Measurements from ENCODE around the gene HDAC4. TPM values are rescaled to one million over a fixed set of nuclear protein-coding genes. Genes with fewer than 3 reads are reported as not detected.

Gene HDAC4
- total RNA-seq, 1 experiment from 2014 or later = 32.0 TPM

DNA sequence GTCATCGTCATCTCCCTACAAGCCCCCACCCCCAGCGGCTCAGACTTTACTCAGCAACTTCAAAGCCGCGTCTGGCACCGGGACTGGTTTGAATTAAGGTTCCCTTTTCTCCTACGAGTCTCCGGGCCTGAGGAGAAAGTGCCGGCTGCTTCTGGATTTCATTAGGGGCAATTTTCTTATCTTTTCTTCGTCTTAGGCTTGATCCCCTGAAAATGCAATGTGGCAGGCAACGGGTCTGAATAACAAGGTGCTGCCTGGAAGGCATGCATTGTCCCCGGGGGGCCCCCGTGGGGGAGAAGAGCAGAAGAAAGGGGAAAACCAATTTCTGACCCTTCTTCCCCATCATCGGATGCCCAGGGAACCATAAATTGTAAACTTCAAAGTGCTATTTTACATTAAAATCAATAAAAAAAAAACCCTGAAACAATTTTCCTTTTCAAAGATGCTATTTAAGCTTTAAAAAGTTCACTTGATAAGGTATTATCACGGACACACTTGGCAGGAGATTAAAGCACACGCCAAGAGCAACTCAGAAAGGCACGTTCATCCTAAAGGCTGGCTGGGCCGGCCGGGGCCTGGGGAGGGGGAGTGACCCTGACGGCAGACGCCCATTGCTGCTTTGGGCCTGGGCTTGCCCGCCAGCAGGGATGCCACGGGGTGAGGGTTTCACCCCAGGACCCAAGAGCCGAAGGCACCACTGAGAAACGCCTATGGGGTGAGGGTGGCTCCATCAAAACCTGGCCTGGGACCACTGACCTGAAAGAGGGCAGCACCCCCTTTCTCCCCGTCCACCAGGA, 322.5 kb downstream of the HDAC4 start:
- H3K18ac ChIP-seq (ENCODE audit: insufficient read length, low read depth, low read length) = no peak overlapping the region
- no peaks in the 10 kb centered on the region for H3K4me1 ChIP-seq (ENCODE audit: insufficient read depth, low read length)
- Mint-ChIP-seq H3K36me3 (ENCODE audit: insufficient read depth in 1 of 3, low read depth in 3 of 3) (peaks cover 8 to 27% (median 12%) of the 10 kb centered on the region in 3 experiments; a peak in 6 of 7 replicates), H3K4me1 (no peaks in the 10 kb centered on the region), H3K4me3 (no peak overlapping the region), H3K27ac (no peak overlapping the region), H3K27me3 (ENCODE audit: low read depth) (no peaks in the 10 kb centered on the region), H3K9me3 (no peaks in the 10 kb centered on the region)
- H4K91ac ChIP-seq (ENCODE audit: insufficient read length, low read depth, low read length) = no peak overlapping the region
- no peak overlapping the region for H3K27ac ChIP-seq (ENCODE audit: insufficient read length, low read depth, low read length)
- no peak overlapping the region for H3K14ac ChIP-seq (ENCODE audit: insufficient read depth, low read length)
- no peaks in the 10 kb centered on the region for H3K79me1 ChIP-seq (ENCODE audit: insufficient read depth, low read depth, low read length, poor library complexity, severe bottlenecking)
- H2AK5ac ChIP-seq (ENCODE audit: insufficient read length, low read length) = no peak overlapping the region
- H3K23me2 ChIP-seq (ENCODE audit: insufficient read length, low read depth, low read length, poor library complexity, severe bottlenecking) = no peaks in the 10 kb centered on the region
- no peaks in the 10 kb centered on the region for H3K79me2 ChIP-seq (ENCODE audit: insufficient read depth, low read length)
- no CpG with 5 or more reads among the region's 25 CpGs for WGBS (ENCODE audit: extremely low coverage, insufficient read length, low lambda C conversion rate)
- DNase-seq = no peak
- no peak overlapping the region for H2BK120ac ChIP-seq (ENCODE audit: low read depth, low read length, poor library complexity, severe bottlenecking)
- no peaks in the 10 kb centered on the region for H4K20me1 ChIP-seq (ENCODE audit: control insufficient read depth, insufficient read depth, insufficient read length)
- H3K56ac ChIP-seq (ENCODE audit: insufficient read length, low read depth, low read length) = no peak overlapping the region
- H3K4me2 ChIP-seq (ENCODE audit: insufficient read depth, insufficient read length, low read length) = no peak overlapping the region
- no peak overlapping the region for H3K23ac ChIP-seq (ENCODE audit: insufficient read length, low read depth, low read length)
- H3K9ac ChIP-seq (ENCODE audit: extremely low read depth, insufficient read length, low read length) = no peak overlapping the region
- H4K8ac ChIP-seq (replicated peaks; ENCODE audit: insufficient read length, low read depth, low read length) = no peak overlapping the region
- H2AFZ ChIP-seq (ENCODE audit: low read length) = no peak overlapping the region
- no peaks in the 10 kb centered on the region for H3K9me3 ChIP-seq (ENCODE audit: control insufficient read depth, low read depth, low read length)
- no peak overlapping the region for H4K5ac ChIP-seq (ENCODE audit: insufficient read length, low read depth, low read length)
- no peak overlapping the region for H2BK15ac ChIP-seq (ENCODE audit: low read depth, low read length)
- no peak overlapping the region for H2BK20ac ChIP-seq (ENCODE audit: low read depth, low read length, poor library complexity, severe bottlenecking)
- H3T11ph ChIP-seq (ENCODE audit: low read length) = no peak overlapping the region
- H2BK5ac ChIP-seq (ENCODE audit: insufficient read length, low read length) = no peak overlapping the region
- H2BK12ac ChIP-seq (ENCODE audit: insufficient read length, low read depth, low read length) = no peak overlapping the region
- TF ChIP-seq CTCF (conservative IDR thresholded peaks at IDR 0.05) = no peak
- H3K4ac ChIP-seq (ENCODE audit: low read depth, low read length) = no peak overlapping the region
- no peaks in the 10 kb centered on the region for H3K27me3 ChIP-seq (ENCODE audit: insufficient read depth, low read length)
